GM18511 (cell line): ENCODE results near the gene IQCE.
A peak's percentile ranks its signal among the peaks of the same experiment; 100 is the strongest.
"Not testable (repeated sequence)": the region's sequence is repeated elsewhere in the genome, so short reads cannot be mapped to it uniquely, and the experiment has no call there.

Experiments
- ATAC-seq: cut with Tn5 transposase; IDR thresholded peaks from one replicate; pipeline ENCODE4 v1.9.1; 2021; ENCODE audit warnings: mild to moderate bottlenecking, moderate library complexity; ENCODE audit not compliant: unreplicated experiment

IQCE gene

GRCh38 chr7:2551418-2551817, 7.4 kb upstream of the IQCE start:
- no peak for ATAC-seq

- no peak for ATAC-seq
These were observed 5.7 kb upstream of the IQCE start for GRCh38 chr7:2553108-2553507.

- no peak for ATAC-seq
These were observed 4.8 kb upstream of the IQCE start for GRCh38 chr7:2553831-2554581.

GRCh38 chr7:2554661-2555111, 4.1 kb upstream of the IQCE start:
- peak; percentile 1 for ATAC-seq

GRCh38 chr7:2555121-2556052, 3.4 kb upstream of the IQCE start, which contains the start of gene BRAT1:
Gene BRAT1, minus strand, starts transcription at chr7:2555524. Its CDS starts 1,093 bp downstream, at chr7:2554431.
- ATAC-seq = peak; percentile 79

GRCh38 chr7:2559283-2559950, 638 bp downstream of the IQCE start:
- ATAC-seq = peak; percentile 9

- not testable (repeated sequence) for ATAC-seq
These were observed 5.2 kb downstream of the IQCE start for GRCh38 chr7:2563955-2564354.

- ATAC-seq = no peak
These were observed 6.3 kb downstream of the IQCE start for GRCh38 chr7:2564970-2565540.

GRCh38 chr7:2566348-2566889, 7.6 kb downstream of the IQCE start:
- no peak for ATAC-seq

- peak; percentile 81 for ATAC-seq
These were observed 8.3 kb downstream of the IQCE start for GRCh38 chr7:2566890-2567678.

- ATAC-seq = no peak
These were observed 9.0 kb downstream of the IQCE start for GRCh38 chr7:2567679-2568278.

GRCh38 chr7:2568521-2569223, 9.9 kb downstream of the IQCE start:
- no peak for ATAC-seq

GRCh38 chr7:2569421-2569820, 10.6 kb downstream of the IQCE start:
- ATAC-seq = no peak

- no peak for ATAC-seq
These were observed 11.2 kb downstream of the IQCE start for GRCh38 chr7:2570021-2570420.

GRCh38 chr7:2571409-2571808, 12.6 kb downstream of the IQCE start:
- ATAC-seq = no peak

GRCh38 chr7:2572101-2572842, 13.5 kb downstream of the IQCE start:
- no peak for ATAC-seq

GRCh38 chr7:2573761-2574160, 15.0 kb downstream of the IQCE start:
- no peak for ATAC-seq
